HEK293T (cell line): ENCODE data around the gene BCL10.

Source experiments
- CTBP1 ChIP-seq: fragments of 450-650 bp; IDR thresholded peaks from 2 replicates; pipeline ENCODE4 v1.6.1; 2016; ENCODE audit warnings: borderline replicate concordance
- FOXK2 ChIP-seq: fragments of 450-650 bp; IDR thresholded peaks from 2 replicates; pipeline ENCODE4 v1.6.1; 2016; ENCODE audit warnings: mild to moderate bottlenecking
- L3MBTL2 ChIP-seq: fragments of 450-650 bp; conservative IDR thresholded peaks from 2 replicates; pipeline ENCODE4 v1.6.1; 2016; ENCODE audit warnings: mild to moderate bottlenecking
- SP1 ChIP-seq: fragments of 450-650 bp; IDR thresholded peaks from 2 replicates; pipeline ENCODE4 v1.6.1; 2017

- no peak for TF ChIP-seq CTBP1
- TF ChIP-seq L3MBTL2: no peak
- no peak for TF ChIP-seq FOXK2
- no peak for TF ChIP-seq SP1
Measured at GRCh38 chr1:85307987-85308832, 31.8 kb upstream of the BCL10 start.
